AML-193 (cell line): Measurements from ENCODE around the gene RFC2.
A peak's percentile ranks its signal among the peaks of the same experiment; 100 is the strongest.
"Not testable (repeated sequence)": the region's sequence is repeated elsewhere in the genome, so short reads cannot be mapped to it uniquely, and the experiment has no call there.

ENCODE experiments used
- DNase-seq, 2 experiments: peaks; one replicate each; lab custom pipeline; 2025; lab: John Stamatoyannopoulos, UW

Gene RFC2

DNA sequence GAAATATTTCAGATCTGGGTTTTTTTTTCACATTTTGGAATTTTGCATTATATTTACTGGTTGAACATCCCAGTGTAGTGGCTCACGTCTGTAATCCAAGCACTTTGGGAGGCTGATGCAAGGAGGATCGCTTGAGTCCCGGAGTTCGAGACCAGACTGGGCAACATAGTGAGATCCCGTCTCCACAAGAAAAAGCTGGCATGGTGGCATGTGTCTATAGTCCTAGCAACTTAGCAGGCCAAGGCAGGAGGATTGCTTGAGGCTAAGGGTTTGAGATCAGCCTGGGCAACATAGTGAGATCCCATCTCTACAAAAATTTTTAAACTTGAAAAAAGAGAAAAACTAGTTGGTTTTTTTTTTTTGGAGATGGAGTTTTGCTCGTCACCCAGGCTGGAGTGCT lies 6.0 kb downstream of the RFC2 start:
- no peak for DNase-seq

GRCh38 chr7:74246497-74246896 lies 7.7 kb downstream of the RFC2 start:
- no peak for DNase-seq

- DNase-seq, result no peak
Observed at GRCh38 chr7:74242122-74242443, 12.1 kb downstream of the RFC2 start.

- no peak for DNase-seq
Observed at GRCh38 chr7:74240482-74240881, 13.7 kb downstream of the RFC2 start.

DNA sequence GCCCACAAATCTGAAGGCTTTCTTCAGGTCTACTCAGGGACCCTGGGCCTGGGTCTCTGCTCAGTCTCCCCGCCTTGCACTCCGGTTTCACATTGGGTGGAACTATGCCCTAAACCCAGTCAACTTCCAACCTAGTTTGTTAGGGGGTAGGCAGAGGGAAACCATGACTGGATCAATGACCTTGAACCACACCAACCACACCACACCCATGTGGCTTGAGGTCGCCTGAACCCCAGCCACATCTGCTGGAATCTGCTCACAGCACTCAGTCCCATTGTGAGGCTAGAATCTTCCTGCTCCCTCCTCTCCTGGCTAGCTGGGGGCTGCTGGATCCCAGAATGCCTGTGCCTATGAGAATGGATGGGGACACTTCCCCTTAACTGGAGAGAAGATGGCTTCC lies 17.9 kb downstream of the RFC2 start:
- no peak for DNase-seq

- DNase-seq, result no peak
Observed at GRCh38 chr7:74235518-74236268, 18.5 kb downstream of the RFC2 start.

DNA sequence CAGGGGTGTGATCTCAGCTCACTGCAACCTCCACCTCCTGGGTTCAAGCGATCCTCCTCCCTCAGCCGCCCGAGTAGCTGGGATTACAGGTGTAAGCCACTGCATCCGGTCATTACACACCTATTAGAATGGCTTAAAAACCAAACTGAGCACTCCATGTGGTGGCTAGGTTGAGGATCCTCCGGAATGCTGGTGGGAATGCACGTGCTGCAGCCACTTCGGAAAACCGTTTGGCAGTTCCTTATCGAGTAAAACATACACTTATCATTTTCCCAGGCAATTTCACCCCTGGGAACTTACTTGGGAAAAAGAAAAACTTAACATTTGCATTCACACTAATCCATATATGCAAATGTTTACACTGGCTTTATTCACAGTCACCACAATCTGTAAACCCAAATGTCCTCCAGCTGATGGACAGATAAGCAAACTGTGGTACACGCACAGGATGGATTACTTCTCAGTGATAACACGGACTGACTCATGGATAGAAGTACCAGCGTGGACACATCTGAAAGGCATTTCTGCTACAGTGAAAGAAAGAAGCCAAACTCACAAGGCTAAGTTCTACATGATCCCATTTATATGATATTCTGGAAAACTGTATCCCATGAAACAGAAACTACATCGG lies 20.4 kb downstream of the RFC2 start:
- DNase-seq, result no peak

DNA sequence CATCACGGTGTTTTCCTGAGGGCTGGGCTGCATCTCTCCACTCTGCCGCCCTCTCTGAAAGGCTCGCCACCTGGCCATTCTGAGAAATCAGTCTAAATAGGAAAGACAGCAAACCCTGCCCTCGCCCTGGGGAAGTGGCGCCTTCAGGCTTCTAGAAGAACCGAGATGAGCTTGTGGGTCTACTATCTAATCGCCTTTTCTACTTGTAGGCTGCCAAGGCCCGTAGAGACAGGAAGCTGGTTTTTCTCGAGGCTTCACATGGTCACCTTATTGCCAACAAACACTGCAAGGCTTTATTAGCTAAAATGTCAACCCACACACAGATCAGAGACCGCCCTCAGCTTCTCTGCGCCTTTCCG lies 23.0 kb downstream of the RFC2 start:
- DNase-seq, result no peak

DNA sequence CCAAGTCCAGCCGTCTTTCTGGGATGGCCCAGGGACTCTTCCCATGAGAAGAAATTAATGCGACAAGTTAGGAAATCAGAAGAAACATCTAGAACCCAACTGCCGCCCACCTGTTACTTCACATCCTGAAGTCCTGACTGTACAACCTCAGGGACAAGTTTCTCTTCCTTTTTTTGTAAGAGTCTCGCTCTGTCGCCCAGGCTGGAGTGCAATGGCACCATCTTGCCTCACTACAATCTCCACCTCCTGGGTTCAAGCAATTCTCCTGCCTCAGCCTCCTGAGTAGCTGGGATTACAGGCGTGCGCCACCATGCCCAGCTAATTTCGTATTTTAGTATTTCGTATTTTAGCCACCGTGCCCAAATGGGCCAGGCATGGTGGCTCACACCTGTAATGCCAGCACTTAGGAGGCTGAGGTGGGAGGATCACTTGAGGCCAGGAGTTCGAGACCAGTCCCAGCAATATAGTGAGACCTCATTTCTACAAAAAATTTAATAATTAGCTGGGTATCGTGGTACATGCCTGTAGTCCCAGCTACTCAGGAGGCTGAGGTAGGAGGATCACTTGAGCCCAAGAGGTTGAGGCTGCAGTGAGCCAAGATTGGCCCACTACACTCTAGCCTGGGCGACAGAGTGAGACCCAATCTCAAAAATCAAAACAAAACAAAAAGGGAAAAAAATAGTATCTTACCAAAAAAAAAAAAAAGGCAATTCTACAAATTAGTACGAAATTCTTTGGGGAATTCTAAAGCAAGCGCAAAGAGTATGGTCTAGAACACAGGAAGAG lies 23.6 kb downstream of the RFC2 start:
- peak; percentile 19 to 34 for DNase-seq

- DNase-seq, result no peak
Observed at GRCh38 chr7:74228951-74229900, 25.0 kb downstream of the RFC2 start.

DNA sequence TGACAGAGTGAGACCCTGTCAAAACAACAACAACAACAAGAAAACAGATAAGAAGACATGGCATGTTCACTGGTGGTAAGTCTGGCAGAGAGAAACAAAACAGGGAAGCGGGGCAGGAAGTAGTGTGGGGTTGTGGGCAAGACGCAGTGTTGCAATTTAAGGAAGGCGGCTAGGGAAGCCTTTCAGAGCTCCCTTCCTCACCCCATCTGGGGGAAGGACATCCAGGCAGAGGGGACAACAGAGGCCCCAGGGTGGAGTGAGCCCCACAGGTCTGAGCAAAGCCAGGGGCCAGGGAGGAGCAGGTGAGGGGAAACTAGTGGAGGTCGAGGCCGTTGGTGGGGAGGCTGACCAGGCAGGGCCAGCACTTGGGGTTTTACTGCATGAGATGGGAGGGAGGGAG lies 27.6 kb downstream of the RFC2 start:
- peak; percentile 84 to 89 for DNase-seq

DNA sequence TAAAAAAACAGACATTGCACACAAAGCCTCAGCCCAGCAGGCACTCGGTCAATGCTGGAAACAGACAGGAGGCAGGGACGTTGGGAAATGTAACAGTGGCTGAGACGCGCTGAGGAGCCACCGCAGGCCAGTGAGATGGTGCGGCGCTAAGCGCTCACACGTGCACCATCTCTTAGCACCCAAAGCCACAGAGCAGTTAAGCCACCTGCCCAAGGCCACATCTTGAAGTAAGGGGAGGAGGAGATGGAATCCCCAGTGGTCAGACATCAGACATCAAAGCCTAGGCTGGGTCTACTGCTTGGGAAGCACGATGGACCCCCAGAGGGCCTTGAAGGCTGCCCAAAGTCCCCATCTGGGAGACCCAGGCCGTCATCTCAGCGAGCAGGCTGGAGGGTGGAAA lies 28.8 kb downstream of the RFC2 start:
- no peak for DNase-seq

GRCh38 chr7:74224907-74225306 lies 29.3 kb downstream of the RFC2 start:
- not testable (repeated sequence) for DNase-seq

GRCh38 chr7:74224511-74224832 lies 29.7 kb downstream of the RFC2 start:
- DNase-seq, result no peak

- no peak for DNase-seq
Observed at GRCh38 chr7:74223711-74224510, 30.3 kb downstream of the RFC2 start.

DNA sequence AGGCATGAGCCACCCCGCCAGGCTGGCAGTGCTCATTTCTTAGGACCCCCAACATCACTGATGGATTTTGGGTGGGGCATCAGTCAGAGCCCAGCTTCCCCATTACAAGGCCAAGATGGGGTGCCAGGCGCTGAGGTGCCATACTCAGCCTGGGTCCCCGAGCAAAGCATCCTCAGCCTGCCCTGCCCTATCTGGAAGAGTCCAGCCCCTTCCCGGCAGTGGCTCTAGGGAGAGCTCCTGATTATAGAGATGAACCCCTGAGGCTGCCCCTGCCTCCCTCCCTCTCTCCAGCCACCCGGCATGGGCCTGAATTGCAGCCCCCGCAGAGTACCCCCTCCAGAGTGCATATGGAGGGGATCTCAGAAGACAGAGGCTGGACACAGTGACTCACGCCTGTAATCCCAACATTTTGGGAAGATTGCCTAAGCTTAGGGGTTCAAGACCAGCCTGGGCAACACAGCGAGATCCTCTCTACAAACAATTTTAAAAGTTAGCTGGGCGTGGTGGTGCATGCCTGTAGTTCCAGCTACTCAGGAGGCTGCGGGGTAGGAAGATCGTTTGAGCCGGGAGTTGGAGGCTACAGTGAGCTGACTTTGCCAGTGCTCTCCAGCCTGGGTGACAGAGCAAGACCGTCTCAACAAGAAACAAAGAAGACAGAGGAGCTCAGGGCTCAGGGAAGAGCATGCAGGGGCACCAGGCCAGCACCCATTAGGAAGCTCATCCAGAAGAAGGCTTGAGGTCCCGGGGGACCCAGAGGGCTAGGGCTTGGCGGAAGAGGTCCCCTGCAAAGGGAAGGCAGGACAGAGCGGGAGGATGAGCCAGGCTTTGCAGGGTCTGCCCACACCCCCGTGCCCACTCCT lies 31.1 kb downstream of the RFC2 start:
- DNase-seq, result no peak

GRCh38 chr7:74221713-74222112 lies 32.5 kb downstream of the RFC2 start:
- no peak for DNase-seq

- no peak for DNase-seq
Observed at GRCh38 chr7:74220229-74220628, 34.0 kb downstream of the RFC2 start.

- DNase-seq, result no peak
Observed at GRCh38 chr7:74219416-74219815, 34.8 kb downstream of the RFC2 start.

- DNase-seq, result no peak
Observed at GRCh38 chr7:74218343-74218698, 35.9 kb downstream of the RFC2 start.
